Calu3 (cell line): ENCODE results near the gene MAPK8IP1. TPM values are rescaled to one million over a fixed set of nuclear protein-coding genes. Genes with fewer than 3 reads are reported as not detected.

Experiments used
- BruUV-seq: library from RNA; stranded (reverse); fragments of 400-500 nt; replicated peaks from 2 replicates; lab custom pipeline; 2021; lab: Mats Ljungman, UMichigan
- CTCF ChIA-PET: fragments of 300-600 bp; sonication (Branson Sonifier 250); formaldehyde crosslinking; loops from one replicate; lab custom pipeline; 2022; ENCODE audit warnings: antibody characterized with exemption; lab: Charles Lee
- DNase-seq: peaks from one replicate; pipeline ENCODE4 v3.0.0; 2022
- H3K27ac Mint-ChIP-seq: one replicate; pipeline ENCODE4 v1.8.0; 2022; ENCODE audit warnings: mixed read lengths; ENCODE audit not compliant: unreplicated experiment
- H3K27me3 Mint-ChIP-seq: one replicate; pipeline ENCODE4 v1.8.0; 2022; ENCODE audit warnings: mixed read lengths; ENCODE audit not compliant: unreplicated experiment
- H3K36me3 Mint-ChIP-seq: one replicate; pipeline ENCODE4 v1.8.0; 2022; ENCODE audit warnings: mild to moderate bottlenecking, moderate library complexity, mixed read lengths; ENCODE audit not compliant: insufficient read depth, unreplicated experiment
- H3K4me1 Mint-ChIP-seq: one replicate; pipeline ENCODE4 v1.8.0; 2022; ENCODE audit warnings: mild to moderate bottlenecking, low read depth, mixed read lengths; ENCODE audit not compliant: unreplicated experiment
- H3K4me3 Mint-ChIP-seq: one replicate; pipeline ENCODE4 v1.8.0; 2022; ENCODE audit warnings: mild to moderate bottlenecking, low read depth, moderate library complexity, mixed read lengths; ENCODE audit not compliant: unreplicated experiment
- H3K9me3 Mint-ChIP-seq: one replicate; pipeline ENCODE4 v1.8.0; 2022; ENCODE audit warnings: low read depth, mixed read lengths; ENCODE audit not compliant: unreplicated experiment
- CTCF ChIP-seq: fragments of 200-600 bp; IDR thresholded peaks from one replicate; pipeline ENCODE4 v1.8.0; 2022; ENCODE audit warnings: antibody characterized with exemption; ENCODE audit not compliant: unreplicated experiment
- intact Hi-C: fragments of 100-400 bp; cut with micrococcal nuclease; formaldehyde crosslinking; loops from one replicate; pipeline ENCODE4 v1.10.0; 2022; ENCODE audit not compliant: unreplicated experiment
- total RNA-seq: library from RNA; stranded (reverse); gene quantifications from 2 replicates; pipeline ENCODE4 v1.2.3, GENCODE V29; 2022

Gene MAPK8IP1
- total RNA-seq, 1 experiment from 2014 or later, result 4.1 TPM

- Mint-ChIP-seq H3K36me3 (no peaks in the 10 kb centered on the region), H3K9me3 (no peaks in the 10 kb centered on the region), H3K27ac (no peak overlapping the region), H3K27me3 (peaks cover 61% of the 10 kb centered on the region), H3K4me1 (no peaks in the 10 kb centered on the region), H3K4me3 (no peak overlapping the region)
- no peak for TF ChIP-seq CTCF
- intact Hi-C loops, result no loop called here
- CTCF ChIA-PET, result no interaction called here
- BruUV-seq, result no TSS peak
- no peak for DNase-seq
Measured at GRCh38 chr11:45892856-45893255, 7.4 kb downstream of the MAPK8IP1 start.

GRCh38 chr11:45894555-45895247, 9.2 kb downstream of the MAPK8IP1 start:
- intact Hi-C loops, result no loop called here
- TF ChIP-seq CTCF, result no peak
- CTCF ChIA-PET, result interaction anchor here (0.6 to 0.7 kb wide), 2 partner anchors 21 to 35 kb away, joined by 3 to 5 read pairs; no protein-coding TSS in a partner anchor
- peaks cover 12% of the 10 kb centered on the region for H3K36me3 Mint-ChIP-seq
- H3K4me3 Mint-ChIP-seq, result no peak overlapping the region
- H3K9me3 Mint-ChIP-seq, result no peaks in the 10 kb centered on the region
- H3K27me3 Mint-ChIP-seq, result peaks cover 62% of the 10 kb centered on the region
- DNase-seq, result no peak
- H3K4me1 Mint-ChIP-seq, result no peaks in the 10 kb centered on the region
- BruUV-seq, result no TSS peak
- no peak overlapping the region for H3K27ac Mint-ChIP-seq

GRCh38 chr11:45895553-45896259, 10.3 kb downstream of the MAPK8IP1 start:
- no peak for DNase-seq
- CTCF ChIA-PET, result interaction anchor here (0.7 kb wide), 1 partner anchor 22 kb away, joined by 5 read pairs; no protein-coding TSS in a partner anchor
- no peak overlapping the region for H3K27ac Mint-ChIP-seq
- no peaks in the 10 kb centered on the region for H3K9me3 Mint-ChIP-seq
- no TSS peak for BruUV-seq
- H3K27me3 Mint-ChIP-seq, result peaks cover 62% of the 10 kb centered on the region
- H3K4me1 Mint-ChIP-seq, result peaks cover 6% of the 10 kb centered on the region
- H3K4me3 Mint-ChIP-seq, result no peak overlapping the region
- intact Hi-C loops, result loop anchor here (1.0 kb wide), 1 partner anchor 20 kb away; no protein-coding TSS in a partner anchor
- H3K36me3 Mint-ChIP-seq, result peaks cover 20% of the 10 kb centered on the region
- TF ChIP-seq CTCF, result no peak

- peaks cover 63% of the 10 kb centered on the region for H3K27me3 Mint-ChIP-seq
- CTCF ChIA-PET, result interaction anchor here (1.6 kb wide), 1 partner anchor 122 kb away, joined by 4 read pairs; no protein-coding TSS in a partner anchor
- BruUV-seq, result no TSS peak
- TF ChIP-seq CTCF, result no peak
- H3K36me3 Mint-ChIP-seq, result peaks cover 25% of the 10 kb centered on the region
- no peaks in the 10 kb centered on the region for H3K9me3 Mint-ChIP-seq
- intact Hi-C loops, result loop anchor here (1.0 kb wide), 1 partner anchor 21 kb away; no protein-coding TSS in a partner anchor
- H3K4me3 Mint-ChIP-seq, result no peak overlapping the region
- DNase-seq, result peak; percentile 68
- peaks cover 10% of the 10 kb centered on the region for H3K4me1 Mint-ChIP-seq
- no peak overlapping the region for H3K27ac Mint-ChIP-seq
Measured at GRCh38 chr11:45896422-45896984, 11.1 kb downstream of the MAPK8IP1 start.
